Activated T-cell treated with anti-CD3 and anti-CD28 coated beads, Interleukin-2, amount 50 U/mL, for 4 hours (primary cell): ENCODE results near the gene HDAC4. TPM values are rescaled to one million over a fixed set of nuclear protein-coding genes. Genes with fewer than 3 reads are reported as not detected.
"Not testable (repeated sequence)": the region's sequence is repeated elsewhere in the genome, so short reads cannot be mapped to it uniquely, and the experiment has no call there.

Experiments
- ATAC-seq, 2 donors: fragments of 200-7000 bp; cut with Tn5 transposase; one replicate each; pipeline ENCODE4 v1.10.0; 2021
- DNase-seq: peaks from one replicate; pipeline ENCODE4 v3.0.0-alpha.2; 2020
- H3K27me3 Mint-ChIP-seq: one replicate; pipeline ENCODE4 v1.8.0; 2021; ENCODE audit warnings: low read depth, mixed read lengths
- H3K36me3 Mint-ChIP-seq: one replicate; pipeline ENCODE4 v1.8.0; 2022; ENCODE audit warnings: mixed read lengths; ENCODE audit not compliant: insufficient read depth
- H3K4me1 Mint-ChIP-seq: one replicate; pipeline ENCODE4 v1.8.0; 2021; ENCODE audit warnings: low read depth, mixed read lengths
- H3K4me3 Mint-ChIP-seq: one replicate; pipeline ENCODE4 v1.8.0; 2021; ENCODE audit warnings: mild to moderate bottlenecking, moderate library complexity, mixed read lengths
- H3K9me3 Mint-ChIP-seq: one replicate; pipeline ENCODE4 v1.8.0; 2021; ENCODE audit warnings: mixed read lengths
- total RNA-seq, 3 donors: library from RNA; stranded (reverse); gene quantifications; one replicate each; pipeline ENCODE4 v1.2.1, GENCODE V29; 2021

HDAC4 gene
- total RNA-seq, 3 donors from 2014 or later = 30.4 to 34.1 (median 31.9) TPM

DNA sequence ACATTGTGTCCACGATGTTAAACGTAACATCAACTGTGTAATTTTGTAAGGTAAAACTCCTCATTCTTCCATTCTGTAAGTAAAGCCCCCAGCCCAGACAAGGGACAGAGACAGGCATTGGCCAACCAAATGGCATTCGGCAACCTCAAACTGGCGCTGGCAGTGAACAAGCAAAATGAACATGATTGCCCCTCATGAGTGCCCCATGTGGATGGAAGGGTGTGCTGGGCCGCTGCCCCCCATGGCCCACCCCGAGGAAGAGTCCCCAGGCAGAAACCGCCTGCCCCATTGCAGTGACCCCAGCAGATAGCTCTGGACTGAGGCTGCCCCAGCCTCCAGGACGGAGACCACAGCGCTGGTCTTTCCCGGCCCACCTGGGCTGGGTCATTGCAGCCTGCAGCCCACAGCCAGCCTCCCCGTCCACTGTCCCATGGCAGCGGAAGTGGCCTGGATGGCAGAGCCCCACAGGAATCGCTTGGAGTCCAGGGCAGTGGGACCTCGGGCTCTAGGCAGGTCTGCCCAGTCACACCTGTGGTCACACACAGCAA lies 220.2 kb downstream of the HDAC4 start:
- no peak for ATAC-seq
- Mint-ChIP-seq H3K36me3 (peaks cover 52% of the 10 kb centered on the region), H3K9me3 (peaks cover 10% of the 10 kb centered on the region), H3K4me1 (no peaks in the 10 kb centered on the region), H3K27me3 (no peaks in the 10 kb centered on the region), H3K4me3 (no peak overlapping the region)
- no peak for DNase-seq

DNA sequence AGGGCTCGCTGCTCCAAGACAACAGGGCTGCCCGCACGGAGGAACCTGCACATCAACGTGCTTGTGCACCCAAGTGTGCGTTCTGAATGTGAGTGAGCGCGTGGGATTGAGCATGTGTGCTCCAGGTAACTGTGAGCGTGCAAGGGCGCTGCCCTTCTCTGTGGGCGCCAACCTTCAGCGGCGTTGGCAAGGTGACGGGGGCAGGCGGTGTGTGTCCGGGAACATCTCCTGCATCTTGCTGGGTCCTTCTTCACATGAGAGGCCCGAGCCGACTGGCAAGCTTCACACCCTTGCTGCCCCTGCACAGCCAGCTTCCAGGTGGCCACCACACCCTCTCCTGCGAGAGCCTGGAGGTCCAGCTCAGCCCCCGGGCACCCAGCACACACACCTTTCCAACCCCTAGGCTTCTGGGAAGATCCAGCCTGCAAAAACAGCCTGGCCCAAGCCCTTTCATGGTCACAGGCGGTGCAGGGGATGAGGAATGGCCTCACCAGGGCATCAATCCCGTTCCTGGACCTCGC lies 220.9 kb downstream of the HDAC4 start:
- Mint-ChIP-seq H3K27me3 (no peaks in the 10 kb centered on the region), H3K4me3 (no peak overlapping the region), H3K9me3 (peaks cover 10% of the 10 kb centered on the region), H3K36me3 (peaks cover 59% of the 10 kb centered on the region), H3K4me1 (no peaks in the 10 kb centered on the region)
- ATAC-seq (no peak), DNase-seq (no peak)

DNA sequence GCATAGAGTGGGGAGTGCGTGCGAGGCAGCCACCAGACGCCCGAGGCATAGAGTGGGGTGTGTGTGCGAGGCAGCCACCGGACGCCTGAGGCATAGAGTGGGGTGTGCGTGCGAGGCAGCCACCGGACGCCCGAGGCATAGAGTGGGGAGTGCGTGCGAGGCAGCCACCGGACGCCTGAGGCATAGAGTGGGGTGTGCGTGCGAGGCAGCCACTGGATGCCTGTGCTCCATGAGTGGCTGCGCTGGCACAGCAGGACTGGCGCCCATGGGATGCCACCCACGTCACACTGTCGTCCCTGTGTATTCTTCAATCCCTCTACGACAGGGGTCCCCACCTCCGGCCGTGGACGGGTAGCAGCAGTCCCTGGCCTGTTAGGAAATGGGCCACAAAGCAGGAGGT lies 221.9 kb downstream of the HDAC4 start:
- DNase-seq = no peak
- Mint-ChIP-seq H3K4me3 (no peak overlapping the region), H3K36me3 (peaks cover 68% of the 10 kb centered on the region), H3K27me3 (no peaks in the 10 kb centered on the region), H3K4me1 (no peaks in the 10 kb centered on the region), H3K9me3 (peaks cover 19% of the 10 kb centered on the region)
- no peak for ATAC-seq

DNA sequence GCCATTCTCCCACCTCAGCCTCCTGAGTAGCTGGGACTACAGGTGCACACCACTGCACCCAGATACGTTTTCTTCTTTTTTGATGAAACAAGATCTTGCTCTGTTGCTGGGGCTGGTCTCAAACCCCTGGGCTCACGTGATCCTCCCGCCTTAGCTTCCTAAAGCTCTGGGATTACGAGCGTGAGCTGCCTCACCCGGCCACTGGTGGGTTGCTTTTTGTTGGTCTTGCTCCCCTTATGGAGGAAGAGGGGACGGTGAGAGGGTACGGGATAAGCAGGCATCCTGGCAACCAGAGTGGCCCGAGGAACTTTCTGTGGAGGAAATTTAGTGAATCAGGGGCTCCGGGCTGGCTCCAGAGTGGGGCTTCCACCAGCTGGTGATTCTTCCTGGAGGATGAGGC lies 222.3 kb downstream of the HDAC4 start:
- no peaks in the 10 kb centered on the region for H3K27me3 Mint-ChIP-seq
- H3K4me1 Mint-ChIP-seq = no peaks in the 10 kb centered on the region
- DNase-seq (no peak), ATAC-seq (no peak)
- no peak overlapping the region for H3K4me3 Mint-ChIP-seq
- peaks cover 24% of the 10 kb centered on the region for H3K9me3 Mint-ChIP-seq
- H3K36me3 Mint-ChIP-seq = peaks cover 70% of the 10 kb centered on the region

DNA sequence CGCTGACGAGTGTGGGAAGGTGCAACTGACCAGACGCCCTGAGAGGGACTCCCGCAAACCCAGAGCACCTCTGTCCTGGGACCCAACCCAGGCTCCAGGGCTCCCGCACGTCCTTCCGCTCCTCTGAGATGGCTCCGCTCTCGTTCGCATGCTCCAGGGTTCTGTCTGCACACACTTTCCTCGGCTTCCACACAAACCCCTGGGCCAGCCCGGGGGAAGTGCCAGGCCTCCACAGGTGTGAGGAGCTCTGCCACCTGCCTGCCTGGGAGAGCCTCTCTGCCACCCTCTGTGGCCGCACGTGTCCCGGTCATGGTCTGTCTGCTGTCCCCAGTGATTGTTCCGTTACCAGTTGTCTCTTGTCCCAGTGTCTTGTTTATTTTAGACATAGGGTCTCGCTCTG lies 222.9 kb downstream of the HDAC4 start:
- Mint-ChIP-seq H3K27me3 (no peaks in the 10 kb centered on the region), H3K36me3 (peaks cover 74% of the 10 kb centered on the region), H3K9me3 (peaks cover 29% of the 10 kb centered on the region), H3K4me3 (no peak overlapping the region), H3K4me1 (no peaks in the 10 kb centered on the region)
- ATAC-seq (no peak), DNase-seq (no peak)

DNA sequence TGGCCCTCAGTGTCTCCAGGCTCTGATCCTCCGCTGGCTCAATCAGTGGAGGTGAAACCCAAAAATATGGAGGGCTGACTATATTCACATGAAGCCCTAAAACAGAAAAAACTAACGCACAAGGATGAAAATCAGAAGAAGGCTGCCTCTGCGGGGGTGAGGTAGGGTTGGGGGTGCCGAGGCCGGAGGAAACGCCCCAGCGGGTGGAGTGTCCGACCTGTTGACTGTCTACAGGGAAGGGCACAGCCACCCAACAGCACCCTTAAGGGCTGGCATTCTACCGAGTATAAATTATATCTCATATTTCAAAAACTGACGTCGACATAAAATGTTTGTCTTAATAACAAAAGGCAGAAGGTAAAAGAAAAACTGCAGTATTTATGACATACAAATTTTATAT lies 223.5 kb downstream of the HDAC4 start:
- Mint-ChIP-seq H3K27me3 (no peaks in the 10 kb centered on the region), H3K4me1 (no peaks in the 10 kb centered on the region), H3K36me3 (peaks cover 79% of the 10 kb centered on the region), H3K4me3 (no peak overlapping the region), H3K9me3 (peaks cover 35% of the 10 kb centered on the region)
- ATAC-seq (no peak), DNase-seq (no peak)

DNA sequence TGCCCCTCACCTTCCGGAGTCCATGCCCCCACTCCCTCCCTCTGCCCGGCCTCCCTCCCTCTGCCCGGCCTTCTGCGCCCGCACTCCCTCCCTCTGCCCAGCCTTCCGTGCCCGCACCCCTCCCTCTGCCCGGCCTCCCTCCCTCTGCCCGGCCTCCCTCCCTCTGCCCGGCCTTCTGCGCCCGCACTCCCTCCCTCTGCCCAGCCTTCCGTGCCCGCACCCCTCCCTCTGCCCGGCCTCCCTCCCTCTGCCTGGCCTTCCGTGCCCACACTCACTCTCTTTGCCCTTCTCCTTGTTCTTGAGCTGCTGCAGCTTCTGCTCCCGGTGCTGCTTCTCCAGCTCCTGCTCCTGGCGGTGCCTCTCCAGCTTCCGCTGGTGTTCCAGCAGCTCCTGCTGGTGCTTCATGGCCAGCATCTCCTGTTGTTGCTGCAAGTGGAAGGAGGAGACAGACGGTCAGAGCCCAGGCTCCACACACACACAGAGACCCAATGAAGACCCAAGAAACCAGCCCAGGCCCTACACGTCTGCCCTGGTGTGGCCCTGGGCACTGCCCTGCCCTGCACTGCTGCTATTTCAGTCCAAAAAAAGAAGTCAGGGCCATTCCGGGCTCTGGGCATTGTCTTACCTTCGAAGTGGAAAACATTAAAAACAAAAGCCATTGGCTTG lies 224.5 kb downstream of the HDAC4 start:
- Mint-ChIP-seq H3K9me3 (peaks cover 41% of the 10 kb centered on the region), H3K36me3 (peaks cover 80% of the 10 kb centered on the region)
- H3K4me3 Mint-ChIP-seq, DNase-seq, ATAC-seq, H3K4me1 Mint-ChIP-seq, H3K27me3 Mint-ChIP-seq: not testable (repeated sequence)

DNA sequence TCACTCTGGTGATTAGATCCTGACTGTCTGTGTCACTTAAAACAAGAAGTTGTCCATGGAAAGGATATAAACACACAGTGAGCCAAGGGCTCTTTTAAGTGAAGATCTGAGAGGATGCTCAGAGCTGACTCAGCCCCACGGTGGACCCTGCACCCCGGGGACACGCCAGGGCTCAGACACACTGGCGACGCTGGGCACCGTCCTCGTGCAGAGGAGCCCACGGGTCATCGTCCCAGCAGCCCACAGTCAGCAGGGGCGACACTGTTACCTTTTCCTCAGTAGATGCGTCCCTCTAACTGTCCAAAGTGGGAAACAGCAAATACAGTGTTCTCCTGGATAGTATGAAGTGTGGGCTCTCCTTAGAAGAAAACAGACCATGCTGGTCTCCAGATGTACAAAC lies 225.6 kb downstream of the HDAC4 start:
- Mint-ChIP-seq H3K27me3 (no peaks in the 10 kb centered on the region), H3K36me3 (peaks cover 81% of the 10 kb centered on the region), H3K4me1 (no peaks in the 10 kb centered on the region), H3K4me3 (no peak overlapping the region), H3K9me3 (peaks cover 47% of the 10 kb centered on the region)
- ATAC-seq = no peak
- no peak for DNase-seq

DNA sequence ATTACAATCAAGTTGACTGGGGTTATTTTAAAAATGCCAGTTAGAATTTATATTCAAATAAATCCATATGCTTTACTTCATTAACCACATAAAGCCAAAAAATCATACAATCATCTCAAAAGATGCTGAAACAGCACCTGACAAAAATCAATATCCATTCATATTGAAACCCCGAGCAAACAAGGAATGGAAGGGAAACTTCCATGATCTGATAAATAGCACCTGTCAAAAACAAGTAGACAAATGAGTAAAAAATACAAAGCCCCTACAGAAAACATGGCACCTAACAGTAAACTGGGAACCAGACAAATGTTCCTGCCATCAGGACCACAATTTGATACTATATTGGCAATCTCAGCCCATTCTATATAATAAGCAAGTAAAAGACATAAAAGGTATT lies 227.5 kb downstream of the HDAC4 start:
- Mint-ChIP-seq H3K9me3 (peaks cover 47% of the 10 kb centered on the region), H3K36me3 (peaks cover 68% of the 10 kb centered on the region), H3K4me1 (no peaks in the 10 kb centered on the region), H3K27me3 (no peaks in the 10 kb centered on the region), H3K4me3 (no peak overlapping the region)
- DNase-seq (no peak), ATAC-seq (no peak)

DNA sequence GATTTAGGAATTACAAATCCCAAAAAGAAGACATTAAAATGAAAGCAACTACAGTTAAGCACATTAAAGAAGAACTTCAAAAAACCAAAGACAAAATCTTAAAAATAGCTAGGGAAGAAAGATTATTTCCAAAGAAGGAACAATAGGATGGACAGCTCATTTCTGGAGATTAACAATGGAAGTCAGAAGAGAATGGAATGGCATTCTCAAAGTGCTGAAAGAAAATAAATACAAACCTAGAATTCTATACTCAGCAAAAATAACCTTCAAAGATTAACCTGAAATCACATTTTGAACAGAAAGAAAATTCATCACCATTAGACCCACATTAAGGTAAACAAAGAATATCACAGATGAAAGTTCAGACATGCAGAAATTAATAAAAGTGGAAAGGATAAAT lies 229.2 kb downstream of the HDAC4 start:
- no peak for DNase-seq
- Mint-ChIP-seq H3K4me1 (no peaks in the 10 kb centered on the region), H3K27me3 (no peaks in the 10 kb centered on the region), H3K9me3 (peaks cover 42% of the 10 kb centered on the region), H3K36me3 (peaks cover 53% of the 10 kb centered on the region), H3K4me3 (no peak overlapping the region)
- no peak for ATAC-seq

DNA sequence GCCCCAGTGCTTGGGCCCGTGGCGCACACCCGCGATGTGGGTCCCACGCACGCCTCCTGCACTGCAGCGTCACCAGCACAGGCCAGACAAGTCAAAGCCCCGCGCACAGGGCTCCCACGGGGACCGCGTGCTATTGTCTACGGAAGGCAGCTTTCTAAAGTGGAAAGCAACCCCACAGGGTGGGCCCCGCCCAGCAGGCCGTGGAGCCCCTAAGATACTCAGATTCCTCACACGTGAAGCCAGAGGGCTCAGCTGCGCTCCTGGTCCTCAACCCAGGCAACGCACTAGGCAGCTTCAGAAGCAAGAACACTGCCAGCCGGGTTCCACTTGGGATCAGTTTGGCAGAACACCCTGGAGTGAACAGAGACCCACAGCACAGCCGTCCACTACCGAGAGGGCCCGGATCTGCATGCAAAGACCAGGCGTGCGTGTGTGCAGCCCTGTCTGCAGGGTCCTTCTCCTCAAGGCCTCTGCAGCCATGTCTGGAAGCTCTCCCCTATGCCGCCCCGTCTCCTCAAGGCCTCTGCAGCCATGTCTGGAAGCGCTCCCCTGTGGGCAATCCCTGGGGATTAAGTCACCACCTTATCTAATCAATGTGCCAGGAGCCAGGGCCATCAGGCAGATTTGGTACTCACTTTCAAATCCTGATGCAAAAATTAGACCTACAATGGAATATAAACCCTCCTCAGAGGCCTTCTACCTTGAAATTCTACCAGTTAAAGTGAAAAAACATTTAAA lies 231.3 kb downstream of the HDAC4 start:
- Mint-ChIP-seq H3K36me3 (peaks cover 41% of the 10 kb centered on the region), H3K9me3 (peaks cover 34% of the 10 kb centered on the region), H3K4me3 (no peak overlapping the region), H3K27me3 (no peaks in the 10 kb centered on the region), H3K4me1 (peaks cover 7% of the 10 kb centered on the region)
- no peak for DNase-seq
- no peak for ATAC-seq

DNA sequence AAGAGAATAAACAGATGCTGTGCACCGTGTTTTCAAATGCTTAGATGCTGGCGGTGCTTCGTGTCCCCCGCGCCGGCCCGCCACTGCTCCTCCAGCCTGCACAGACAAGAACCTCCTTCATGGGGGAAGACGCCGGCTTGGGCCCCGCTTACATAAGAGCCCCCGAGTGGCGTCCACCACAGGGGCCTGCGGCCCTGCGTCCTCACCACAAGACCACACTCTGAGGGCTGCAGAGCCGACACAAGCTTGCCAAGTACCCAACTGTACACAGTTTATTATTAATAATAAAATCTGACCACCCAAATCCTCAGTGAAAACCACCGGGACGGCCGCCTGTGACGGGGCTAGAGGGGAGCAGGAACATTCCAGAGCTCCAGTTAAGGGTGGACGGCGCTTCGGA lies 232.2 kb downstream of the HDAC4 start:
- Mint-ChIP-seq H3K4me3 (no peak overlapping the region), H3K9me3 (peaks cover 25% of the 10 kb centered on the region), H3K4me1 (peaks cover 16% of the 10 kb centered on the region), H3K36me3 (peaks cover 33% of the 10 kb centered on the region), H3K27me3 (no peaks in the 10 kb centered on the region)
- ATAC-seq (no peak), DNase-seq (no peak)

DNA sequence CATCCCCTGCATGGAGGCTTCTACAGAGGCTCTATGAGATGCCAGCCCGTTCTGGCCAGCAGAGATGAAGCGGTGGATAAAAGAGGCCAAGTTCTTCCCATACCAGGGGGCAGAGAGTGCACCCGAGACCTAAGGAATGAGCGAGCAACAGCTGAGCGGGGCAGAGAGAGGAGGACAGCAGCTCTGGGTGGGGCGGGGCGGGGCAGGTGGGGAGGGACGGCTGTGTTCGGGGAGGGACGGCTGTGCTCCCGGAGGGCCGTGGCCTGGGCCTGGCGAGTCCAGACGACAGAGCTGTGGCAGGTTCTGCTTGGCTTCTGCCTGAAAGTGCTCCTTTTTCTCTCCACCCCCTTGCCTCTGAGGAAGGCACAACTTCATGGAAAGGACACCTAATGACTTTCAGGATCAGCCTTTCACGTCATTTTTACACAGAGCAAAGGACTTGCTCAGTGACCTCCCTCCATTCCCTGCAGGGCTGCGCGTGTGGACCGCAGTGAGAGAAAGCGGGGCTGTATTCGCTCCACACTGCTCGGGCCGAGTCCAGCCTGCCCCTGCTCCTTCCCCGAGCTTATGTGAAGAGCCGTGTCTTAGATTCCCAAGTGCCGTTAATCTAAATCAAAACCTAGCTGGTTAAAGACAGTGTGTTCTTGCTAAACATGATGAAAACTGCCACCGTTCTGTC lies 232.9 kb downstream of the HDAC4 start:
- DNase-seq (no peak), ATAC-seq (no peak)
- peaks cover 19% of the 10 kb centered on the region for H3K4me1 Mint-ChIP-seq
- peaks cover 18% of the 10 kb centered on the region for H3K9me3 Mint-ChIP-seq
- no peak overlapping the region for H3K4me3 Mint-ChIP-seq
- H3K27me3 Mint-ChIP-seq = no peaks in the 10 kb centered on the region
- peaks cover 27% of the 10 kb centered on the region for H3K36me3 Mint-ChIP-seq

DNA sequence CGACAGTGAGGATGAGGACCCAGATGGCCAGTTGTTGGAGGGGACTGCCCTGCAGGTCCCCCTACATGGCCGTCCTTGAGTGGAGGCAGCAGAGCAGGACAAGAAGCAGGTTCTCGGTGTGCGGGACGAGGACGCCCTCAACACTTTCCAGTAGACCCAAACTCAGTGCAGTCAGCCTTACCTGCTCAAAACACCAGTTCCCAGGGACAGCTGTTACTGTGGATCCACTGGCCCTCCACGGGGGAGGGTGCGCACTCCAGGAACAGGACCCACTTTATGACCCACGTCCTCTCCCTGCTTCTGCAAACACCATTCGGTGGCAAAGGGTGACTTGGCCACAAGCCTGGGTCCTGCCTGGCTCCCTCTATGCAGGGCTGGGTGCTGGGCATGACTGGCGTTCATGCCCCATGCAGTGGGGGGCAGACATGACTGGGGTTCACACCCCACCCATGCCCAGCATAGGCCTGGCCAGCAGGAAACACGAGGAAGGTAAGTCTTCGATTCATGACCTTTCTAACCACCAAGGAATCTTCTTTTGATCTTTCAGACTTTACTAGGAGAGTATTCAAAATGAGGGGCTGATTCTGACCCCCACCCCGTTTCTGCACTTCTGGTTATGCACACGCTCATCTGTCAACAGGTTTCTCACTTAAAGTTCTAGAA lies 233.7 kb downstream of the HDAC4 start:
- H3K36me3 Mint-ChIP-seq = peaks cover 20% of the 10 kb centered on the region
- H3K9me3 Mint-ChIP-seq = peaks cover 11% of the 10 kb centered on the region
- ATAC-seq = no peak
- no peak overlapping the region for H3K4me3 Mint-ChIP-seq
- H3K27me3 Mint-ChIP-seq = no peaks in the 10 kb centered on the region
- H3K4me1 Mint-ChIP-seq = peaks cover 19% of the 10 kb centered on the region
- no peak for DNase-seq
